GM12873 (cell line): ENCODE results near the gene CEP290.

Source experiments
- CTCF ChIP-seq: IDR thresholded peaks from 2 replicates; pipeline ENCODE4 v1.5.1; 2012; ENCODE audit warnings: low read depth, mild to moderate bottlenecking, moderate library complexity, low read length, control low read depth; ENCODE audit not compliant: insufficient read depth; ENCODE audit errors: missing control alignments

The CEP290 gene

GRCh38 chr12:88108021-88108420 lies 33.9 kb downstream of the CEP290 start:
- no peak for TF ChIP-seq CTCF

- TF ChIP-seq CTCF = no peak
Observed at GRCh38 chr12:88093573-88093972, 48.3 kb downstream of the CEP290 start.

- TF ChIP-seq CTCF = no peak
Observed at GRCh38 chr12:88092771-88093170, 49.1 kb downstream of the CEP290 start.

GRCh38 chr12:88084210-88084609 lies 57.7 kb downstream of the CEP290 start:
- TF ChIP-seq CTCF = no peak

- no peak for TF ChIP-seq CTCF
Observed at GRCh38 chr12:88083634-88084033, 58.3 kb downstream of the CEP290 start.

- no peak for TF ChIP-seq CTCF
Observed at GRCh38 chr12:88081247-88081646, 60.6 kb downstream of the CEP290 start.

GRCh38 chr12:88067301-88067700 lies 74.6 kb downstream of the CEP290 start:
- TF ChIP-seq CTCF = no peak
